ENCODE results near the gene LTBP3. TPM values are rescaled to one million over a fixed set of nuclear protein-coding genes. Genes with fewer than 3 reads are reported as not detected.

The LTBP3 gene
- polyA plus RNA-seq, 1 experiment: 77.7 TPM

DNA sequence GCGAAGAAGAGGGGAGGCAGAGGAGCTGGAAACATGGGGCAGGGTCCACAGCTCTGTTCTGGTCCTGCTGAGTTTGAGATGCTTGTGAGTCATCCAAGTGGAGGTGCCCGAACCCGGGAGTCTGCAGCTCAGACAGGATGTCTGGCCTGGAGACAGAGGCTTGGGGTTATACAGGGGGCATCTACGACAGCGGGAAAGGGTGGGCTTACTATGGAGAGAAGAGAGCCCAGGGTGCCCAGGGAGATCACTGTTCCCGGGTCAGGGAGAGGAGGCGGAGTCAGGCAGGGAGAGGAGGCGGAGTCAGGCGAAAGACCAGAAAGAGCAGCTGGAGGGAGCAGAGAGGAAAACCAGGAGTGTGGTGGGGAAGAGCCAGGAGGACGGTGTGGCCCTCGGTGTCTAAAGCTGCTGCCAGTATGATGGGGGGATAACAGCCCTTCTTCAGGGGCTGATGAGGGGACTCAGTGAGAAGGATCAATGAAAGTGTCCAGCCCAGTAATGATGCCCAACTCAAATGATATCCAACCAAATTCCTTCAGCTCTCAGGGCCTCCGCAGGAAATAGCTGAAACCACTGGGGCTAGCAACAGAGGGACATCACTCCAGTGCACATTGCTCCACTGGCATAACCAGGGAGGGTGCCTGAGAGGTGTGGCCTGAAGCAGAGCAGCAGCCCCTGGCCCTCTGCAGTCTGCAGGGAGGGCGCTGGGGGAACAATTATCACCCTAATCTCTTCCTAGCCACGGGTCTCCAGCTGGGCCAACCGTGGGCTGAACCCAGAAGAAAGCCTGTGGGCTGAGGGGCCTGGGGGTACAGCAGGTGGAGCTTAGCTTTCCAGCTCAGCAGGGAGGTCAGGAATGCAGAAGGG is 2.6 kb upstream of the LTBP3 start:
- TF ChIP-seq, protein P1, sequence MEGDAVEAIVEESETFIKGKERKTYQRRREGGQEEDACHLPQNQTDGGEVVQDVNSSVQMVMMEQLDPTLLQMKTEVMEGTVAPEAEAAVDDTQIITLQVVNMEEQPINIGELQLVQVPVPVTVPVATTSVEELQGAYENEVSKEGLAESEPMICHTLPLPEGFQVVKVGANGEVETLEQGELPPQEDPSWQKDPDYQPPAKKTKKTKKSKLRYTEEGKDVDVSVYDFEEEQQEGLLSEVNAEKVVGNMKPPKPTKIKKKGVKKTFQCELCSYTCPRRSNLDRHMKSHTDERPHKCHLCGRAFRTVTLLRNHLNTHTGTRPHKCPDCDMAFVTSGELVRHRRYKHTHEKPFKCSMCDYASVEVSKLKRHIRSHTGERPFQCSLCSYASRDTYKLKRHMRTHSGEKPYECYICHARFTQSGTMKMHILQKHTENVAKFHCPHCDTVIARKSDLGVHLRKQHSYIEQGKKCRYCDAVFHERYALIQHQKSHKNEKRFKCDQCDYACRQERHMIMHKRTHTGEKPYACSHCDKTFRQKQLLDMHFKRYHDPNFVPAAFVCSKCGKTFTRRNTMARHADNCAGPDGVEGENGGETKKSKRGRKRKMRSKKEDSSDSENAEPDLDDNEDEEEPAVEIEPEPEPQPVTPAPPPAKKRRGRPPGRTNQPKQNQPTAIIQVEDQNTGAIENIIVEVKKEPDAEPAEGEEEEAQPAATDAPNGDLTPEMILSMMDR (IDR thresholded peaks at IDR 0.05; ENCODE audit: insufficient read depth, low read depth, low read length): no peak
- H3K4me3 ChIP-seq (ENCODE audit: low read depth, low read length): no peak overlapping the region
- DNase-seq (ENCODE audit: low read depth): no peak
- ChIA-PET CTCF (interaction anchor here (1.5 to 4.5 kb wide), 6 partner anchors 10 to 77 kb away, joined by 3 to 31 read pairs (median 8); partner anchors contain the start of genes FAM89B, SIPA1 and ZNRD2), POLR2A (interaction anchor here (1.9 kb wide), 1 partner anchor 12 kb away, joined by 4 read pairs; the partner anchor contains the start of gene FAM89B)
- H3K27me3 ChIP-seq (ENCODE audit: control insufficient read depth, insufficient read depth, low read length): no peaks in the 10 kb centered on the region
- H3K36me3 ChIP-seq (ENCODE audit: control insufficient read depth, insufficient read depth, low read length): no peaks in the 10 kb centered on the region

GRCh38 chr11:65559951-65560537 is 1.9 kb upstream of the LTBP3 start:
- Histone ChIP-seq H3K4me3 (ENCODE audit: low read depth, low read length) (no peak overlapping the region), H3K27me3 (ENCODE audit: control insufficient read depth, insufficient read depth, low read length) (no peaks in the 10 kb centered on the region), H3K36me3 (ENCODE audit: control insufficient read depth, insufficient read depth, low read length) (no peaks in the 10 kb centered on the region)
- POLR2A ChIA-PET: interaction anchor here (1.9 kb wide), 1 partner anchor 12 kb away, joined by 4 read pairs; the partner anchor contains the start of gene FAM89B
- no peak for DNase-seq (ENCODE audit: low read depth)
- CTCF ChIA-PET: interaction anchor here (1.5 to 4.5 kb wide), 5 partner anchors 11 to 34 kb away, joined by 4 to 31 read pairs (median 11); partner anchors contain the start of genes FAM89B and ZNRD2
- TF ChIP-seq, protein P1 (IDR thresholded peaks at IDR 0.05; ENCODE audit: insufficient read depth, low read depth, low read length): no peak

GRCh38 chr11:65559535-65559934 is 1.4 kb upstream of the LTBP3 start:
- no peak for DNase-seq (ENCODE audit: low read depth)
- Histone ChIP-seq H3K4me3 (ENCODE audit: low read depth, low read length) (no peak overlapping the region), H3K27me3 (ENCODE audit: control insufficient read depth, insufficient read depth, low read length) (no peaks in the 10 kb centered on the region), H3K36me3 (ENCODE audit: control insufficient read depth, insufficient read depth, low read length) (no peaks in the 10 kb centered on the region)
- CTCF ChIA-PET: interaction anchor here (1.7 to 4.5 kb wide), 4 partner anchors 11 to 29 kb away, joined by 5 to 31 read pairs (median 16); partner anchors contain the start of genes FAM89B and ZNRD2
- POLR2A ChIA-PET: interaction anchor here (1.9 kb wide), 1 partner anchor 13 kb away, joined by 4 read pairs; the partner anchor contains the start of gene FAM89B
- TF ChIP-seq, protein P1 (IDR thresholded peaks at IDR 0.05; ENCODE audit: insufficient read depth, low read depth, low read length): no peak

DNA sequence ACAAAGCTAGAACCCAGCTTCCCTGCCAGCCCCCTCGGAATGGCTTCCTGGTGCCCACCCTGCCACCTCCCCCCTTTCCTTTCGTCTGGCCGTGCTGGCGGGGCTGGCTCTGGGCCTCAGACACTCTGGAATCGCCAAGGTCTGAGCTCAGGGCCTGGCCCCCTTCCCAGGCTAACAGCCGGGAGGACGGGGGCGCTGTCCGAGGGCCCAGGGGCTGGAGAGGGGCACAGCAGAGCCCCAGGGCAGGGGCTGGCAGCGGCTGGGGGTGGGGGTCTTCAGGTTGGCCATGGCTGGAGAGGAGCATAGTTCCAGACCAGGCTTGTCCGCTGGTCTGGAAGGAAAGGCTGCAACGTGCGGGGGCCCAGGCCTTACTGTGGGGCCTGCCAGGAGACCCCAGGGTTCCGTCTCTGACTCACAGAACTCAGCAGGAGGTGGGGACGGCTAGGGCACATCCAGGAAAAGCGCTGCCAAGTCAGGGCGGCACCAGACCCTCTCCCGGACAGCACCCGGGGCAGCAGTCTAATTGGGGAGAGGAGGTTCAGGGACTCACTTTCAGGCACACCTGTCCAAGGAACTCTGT is 861 bp upstream of the LTBP3 start:
- H3K4me3 ChIP-seq (ENCODE audit: low read depth, low read length): peak overlapping the region; percentile 70
- DNase-seq (ENCODE audit: low read depth): no peak
- TF ChIP-seq, protein P1 (IDR thresholded peaks at IDR 0.05; ENCODE audit: insufficient read depth, low read depth, low read length): 0 out of 2 replicates have a peak, but pooled peaks have one; percentile 8
- no peaks in the 10 kb centered on the region; the same call in 1 of the 2 replicates for H3K36me3 ChIP-seq (ENCODE audit: control insufficient read depth, insufficient read depth, low read length)
- ChIA-PET CTCF (interaction anchor here (3.0 to 4.5 kb wide), 2 partner anchors 12 to 18 kb away, joined by 20 to 31 read pairs; partner anchors contain the start of gene ZNRD2), POLR2A (interaction anchor here (0.8 kb wide), 1 partner anchor 299 kb away, joined by 3 read pairs; no protein-coding TSS in a partner anchor)
- no peaks in the 10 kb centered on the region for H3K27me3 ChIP-seq (ENCODE audit: control insufficient read depth, insufficient read depth, low read length)
